Caco-2 (cell line): ENCODE data around the gene WWP2. TPM values are rescaled to one million over a fixed set of nuclear protein-coding genes. Genes with fewer than 3 reads are reported as not detected.
"Not testable (repeated sequence)": the region's sequence is repeated elsewhere in the genome, so short reads cannot be mapped to it uniquely, and the experiment has no call there.

Source experiments
- BruUV-seq: library from RNA; stranded (reverse); fragments of 400-500 nt; replicated peaks from 2 replicates; lab custom pipeline; 2021; lab: Mats Ljungman, UMichigan
- CTCF ChIA-PET: fragments of 300-600 bp; sonication (Branson Sonifier 250); formaldehyde crosslinking; loops from one replicate; lab custom pipeline; 2022; ENCODE audit warnings: antibody characterized with exemption; lab: Charles Lee
- POLR2A ChIA-PET: fragments of 300-600 bp; sonication (Branson Sonifier 250); formaldehyde crosslinking; loops from one replicate; lab custom pipeline; 2022; ENCODE audit warnings: antibody characterized with exemption; lab: Charles Lee
- DNase-seq, 2 experiments: peaks; one replicate each; pipeline versions ENCODE4 v3.0.0 to v3.0.0-alpha.2; 2020 to 2022
- H3K27me3 ChIP-seq: replicated peaks from 2 replicates; pipeline ENCODE4 v1.6.0; 2011; ENCODE audit warnings: low read length; ENCODE audit not compliant: control insufficient read depth, insufficient read depth
- H3K36me3 ChIP-seq: 2 replicates; pipeline ENCODE4 v1.5.1; 2011; ENCODE audit warnings: low read length; ENCODE audit not compliant: control insufficient read depth, insufficient read depth
- H3K4me1 ChIP-seq: fragments of 250-450 bp; sonication (Bioruptor Pico); 2 replicates; pipeline ENCODE4 v1.5.1; 2020; ENCODE audit warnings: mild to moderate bottlenecking
- H3K4me3 ChIP-seq: 2 replicates; pipeline ENCODE4 v1.5.1; 2011; ENCODE audit warnings: low read depth, mild to moderate bottlenecking, control low read depth, low read length
- H3K9me3 ChIP-seq: fragments of 250-450 bp; sonication (Bioruptor Pico); 2 replicates; pipeline ENCODE4 v1.5.1; 2020; ENCODE audit warnings: mild to moderate bottlenecking, moderate library complexity
- H3K27ac Mint-ChIP-seq: one replicate; pipeline ENCODE4 v1.8.0; 2022; ENCODE audit warnings: mixed read lengths; ENCODE audit not compliant: unreplicated experiment
- H3K27me3 Mint-ChIP-seq: one replicate; pipeline ENCODE4 v1.8.0; 2022; ENCODE audit warnings: mixed read lengths; ENCODE audit not compliant: insufficient read depth, unreplicated experiment
- H3K36me3 Mint-ChIP-seq: one replicate; pipeline ENCODE4 v1.8.0; 2022; ENCODE audit warnings: mild to moderate bottlenecking, mixed read lengths; ENCODE audit not compliant: insufficient read depth, unreplicated experiment
- H3K4me1 Mint-ChIP-seq: one replicate; pipeline ENCODE4 v1.8.0; 2022; ENCODE audit warnings: low read depth, mixed read lengths; ENCODE audit not compliant: unreplicated experiment
- H3K4me3 Mint-ChIP-seq: one replicate; pipeline ENCODE4 v1.8.0; 2022; ENCODE audit warnings: mild to moderate bottlenecking, moderate library complexity, mixed read lengths; ENCODE audit not compliant: unreplicated experiment
- H3K9me3 Mint-ChIP-seq: one replicate; pipeline ENCODE4 v1.8.0; 2022; ENCODE audit warnings: mixed read lengths; ENCODE audit not compliant: unreplicated experiment
- intact Hi-C: fragments of 100-400 bp; cut with micrococcal nuclease; formaldehyde crosslinking; loops from one replicate; pipeline ENCODE4 v1.10.0; 2022; ENCODE audit not compliant: unreplicated experiment
- total RNA-seq: library from RNA; stranded (reverse); gene quantifications from 2 replicates; pipeline ENCODE4 v1.2.3, GENCODE V29; 2022
- TF ChIP-seq, protein P1 (sequence below), 2 experiments: fragments of 200-600 bp in 1 of 2; IDR thresholded peaks; 1 replicate in 1 of 2; 2 replicates in 1 of 2; pipeline versions ENCODE4 v1.5.1 to v1.8.0; 2011 to 2022; ENCODE audit warnings: antibody characterized with exemption in 1 of 2, control low read depth in 1 of 2, inconsistent platforms in 1 of 2, low read depth in 1 of 2, low read length in 1 of 2, mild to moderate bottlenecking in 1 of 2, moderate library complexity in 1 of 2; ENCODE audit not compliant: insufficient read depth in 1 of 2, severe bottlenecking in 1 of 2, unreplicated experiment in 1 of 2

The WWP2 gene
- total RNA-seq, 1 experiment from 2014 or later = 39.7 TPM

DNA sequence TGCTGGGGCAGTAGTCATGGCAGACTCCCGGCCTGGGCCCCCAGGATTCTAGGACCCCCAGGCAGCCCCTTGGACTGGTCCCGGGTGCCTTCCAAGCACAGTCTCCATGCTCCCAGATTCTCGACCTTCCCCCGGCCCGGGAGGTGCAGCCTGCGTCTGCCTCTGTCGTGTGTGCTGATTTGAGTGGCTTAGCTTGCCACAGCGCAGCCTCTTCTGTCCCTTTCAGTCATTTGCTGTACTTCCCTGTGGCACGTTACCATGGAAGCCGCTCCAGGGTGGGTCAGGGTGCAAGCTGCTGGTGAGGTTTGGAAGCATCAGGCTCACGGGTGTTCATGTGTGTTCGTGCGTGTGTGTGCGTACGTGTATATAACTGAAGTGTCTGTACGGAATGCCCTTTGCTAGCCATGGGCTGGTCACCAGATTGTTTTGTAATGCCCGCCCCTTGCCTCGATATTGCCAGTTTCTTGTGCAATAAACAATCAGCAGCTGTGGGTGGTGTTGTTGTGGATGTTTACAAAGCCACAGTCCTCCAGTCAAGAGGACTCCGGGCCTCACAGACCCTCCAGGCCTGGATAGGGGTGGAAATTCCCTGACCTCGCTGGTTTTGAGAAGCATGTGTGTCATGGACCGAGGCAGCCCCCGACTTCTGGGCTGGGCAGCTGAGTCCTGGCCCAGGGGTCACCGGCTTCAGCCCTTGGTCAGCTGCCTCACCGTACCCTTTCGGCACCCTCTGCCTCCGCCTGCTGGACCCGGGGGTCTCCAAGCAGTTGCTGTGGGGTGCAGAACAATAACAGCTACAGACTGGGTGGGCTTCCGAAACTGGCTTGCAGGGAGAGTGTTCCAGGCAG, 179.3 kb downstream of the WWP2 start:
- no peak for DNase-seq
- Mint-ChIP-seq H3K27me3 (no peaks in the 10 kb centered on the region), H3K27ac (no peak overlapping the region), H3K4me3 (no peak overlapping the region), H3K36me3 (peaks cover 10% of the 10 kb centered on the region), H3K4me1 (no peaks in the 10 kb centered on the region), H3K9me3 (no peaks in the 10 kb centered on the region)
- Histone ChIP-seq H3K4me1 (no peaks in the 10 kb centered on the region), H3K4me3 (no peak overlapping the region), H3K9me3 (no peaks in the 10 kb centered on the region), H3K27me3 (no peaks in the 10 kb centered on the region), H3K36me3 (peaks cover 3% of the 10 kb centered on the region)
- BruUV-seq = no TSS peak
- ChIA-PET CTCF (no interaction called here), POLR2A (no interaction called here)
- intact Hi-C loops = no loop called here
- TF ChIP-seq, protein P1, sequence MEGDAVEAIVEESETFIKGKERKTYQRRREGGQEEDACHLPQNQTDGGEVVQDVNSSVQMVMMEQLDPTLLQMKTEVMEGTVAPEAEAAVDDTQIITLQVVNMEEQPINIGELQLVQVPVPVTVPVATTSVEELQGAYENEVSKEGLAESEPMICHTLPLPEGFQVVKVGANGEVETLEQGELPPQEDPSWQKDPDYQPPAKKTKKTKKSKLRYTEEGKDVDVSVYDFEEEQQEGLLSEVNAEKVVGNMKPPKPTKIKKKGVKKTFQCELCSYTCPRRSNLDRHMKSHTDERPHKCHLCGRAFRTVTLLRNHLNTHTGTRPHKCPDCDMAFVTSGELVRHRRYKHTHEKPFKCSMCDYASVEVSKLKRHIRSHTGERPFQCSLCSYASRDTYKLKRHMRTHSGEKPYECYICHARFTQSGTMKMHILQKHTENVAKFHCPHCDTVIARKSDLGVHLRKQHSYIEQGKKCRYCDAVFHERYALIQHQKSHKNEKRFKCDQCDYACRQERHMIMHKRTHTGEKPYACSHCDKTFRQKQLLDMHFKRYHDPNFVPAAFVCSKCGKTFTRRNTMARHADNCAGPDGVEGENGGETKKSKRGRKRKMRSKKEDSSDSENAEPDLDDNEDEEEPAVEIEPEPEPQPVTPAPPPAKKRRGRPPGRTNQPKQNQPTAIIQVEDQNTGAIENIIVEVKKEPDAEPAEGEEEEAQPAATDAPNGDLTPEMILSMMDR (IDR thresholded peaks at IDR 0.05; ENCODE audit: insufficient read depth in 1 of 2, low read depth in 1 of 2, low read length in 1 of 2, severe bottlenecking in 1 of 2, unreplicated experiment in 1 of 2) = no peak

- H3K27me3 ChIP-seq = no peaks in the 10 kb centered on the region
- BruUV-seq = no TSS peak
- no peak overlapping the region for H3K4me3 ChIP-seq
- CTCF ChIA-PET = no interaction called here
- POLR2A ChIA-PET = no interaction called here
- intact Hi-C loops = no loop called here
- peaks cover under 1% of the 10 kb centered on the region; the same call in 1 of the 2 replicates for H3K36me3 ChIP-seq
- H3K9me3 ChIP-seq = no peaks in the 10 kb centered on the region
- Mint-ChIP-seq H3K4me1 (no peaks in the 10 kb centered on the region), H3K4me3 (no peak overlapping the region), H3K9me3 (no peaks in the 10 kb centered on the region), H3K36me3 (peaks cover 7% of the 10 kb centered on the region), H3K27me3 (no peaks in the 10 kb centered on the region), H3K27ac (no peak overlapping the region)
- H3K4me1 ChIP-seq = no peaks in the 10 kb centered on the region
- DNase-seq = no peak
- TF ChIP-seq, protein P1 (IDR thresholded peaks at IDR 0.05; ENCODE audit: insufficient read depth in 1 of 2, low read depth in 1 of 2, low read length in 1 of 2, severe bottlenecking in 1 of 2, unreplicated experiment in 1 of 2) = no peak
These were observed 180.0 kb downstream of the WWP2 start for GRCh38 chr16:69942099-69942491.

- peaks cover under 1% of the 10 kb centered on the region for H3K36me3 Mint-ChIP-seq
These were observed 180.6 kb downstream of the WWP2 start for GRCh38 chr16:69942627-69943170.

GRCh38 chr16:69943241-69944036, 181.3 kb downstream of the WWP2 start:
- BruUV-seq, DNase-seq, H3K27me3 ChIP-seq, POLR2A ChIA-PET, H3K4me3 ChIP-seq, H3K27me3 Mint-ChIP-seq, H3K4me1 Mint-ChIP-seq, H3K36me3 ChIP-seq, H3K36me3 Mint-ChIP-seq, H3K9me3 ChIP-seq, H3K9me3 Mint-ChIP-seq, intact Hi-C loops, H3K27ac Mint-ChIP-seq, H3K4me1 ChIP-seq, H3K4me3 Mint-ChIP-seq, CTCF ChIA-PET: not testable (repeated sequence)

More at GRCh38 chr16:69942627-69943170, 180.6 kb downstream of the WWP2 start:
- Histone ChIP-seq H3K36me3 (no peaks in the 10 kb centered on the region), H3K4me3 (no peak overlapping the region), H3K27me3 (no peaks in the 10 kb centered on the region), H3K9me3 (no peaks in the 10 kb centered on the region), H3K4me1 (no peaks in the 10 kb centered on the region)
- no TSS peak for BruUV-seq
- Mint-ChIP-seq H3K9me3 (no peaks in the 10 kb centered on the region), H3K4me3 (no peak overlapping the region), H3K4me1 (no peaks in the 10 kb centered on the region), H3K27me3 (no peaks in the 10 kb centered on the region), H3K27ac (no peak overlapping the region)
- intact Hi-C loops = no loop called here
- TF ChIP-seq, protein P1 (IDR thresholded peaks at IDR 0.05; ENCODE audit: insufficient read depth in 1 of 2, low read depth in 1 of 2, low read length in 1 of 2, severe bottlenecking in 1 of 2, unreplicated experiment in 1 of 2) = no peak
- ChIA-PET POLR2A (no interaction called here), CTCF (no interaction called here)
- DNase-seq = no peak
